Dermis microvascular lymphatic vessel endothelial cell (primary cell): ENCODE results near the gene ATOH7. TPM values are rescaled to one million over a fixed set of nuclear protein-coding genes. Genes with fewer than 3 reads are reported as not detected.

ENCODE experiments used
- total RNA-seq: library from RNA; depleted of rRNA; stranded (reverse); fragments of >200 nt; gene quantifications from 2 replicates; pipeline ENCODE4 v1.2.1, GENCODE V29; 2014

Gene ATOH7
- total RNA-seq, 1 donor from 2014 or later, result not detected

Other genes starting within 250 kb of the ATOH7 start
- 33.2 and 34.0 TPM in 2 replicates for gene HERC4, start 156.8 kb downstream of the ATOH7 start, total RNA-seq
- under 0.01 TPM in 1 of 2 replicates, not detected in the other for gene MYPN, start 122.6 kb downstream of the ATOH7 start, total RNA-seq
- gene HNRNPH3, start 100.0 kb upstream of the ATOH7 start, total RNA-seq, result 19.8 and 22.5 TPM in 2 replicates
- 3.5 and 4.8 TPM in 2 replicates for gene PBLD, start 100.8 kb upstream of the ATOH7 start, total RNA-seq
- 13.4 and 13.5 TPM in 2 replicates for gene RUFY2, start 175.2 kb upstream of the ATOH7 start, total RNA-seq
- 3.7 and 8.9 TPM in 2 replicates for gene DNA2, start 239.9 kb upstream of the ATOH7 start, total RNA-seq